Ammon's horn (tissue), 1 donor: ENCODE data around the gene LRCH1.

Source experiments
- DNase-seq: peaks from one replicate; pipeline ENCODE4 v3.0.0-alpha.2; 2016; ENCODE audit warnings: low spot score

Gene LRCH1

DNA sequence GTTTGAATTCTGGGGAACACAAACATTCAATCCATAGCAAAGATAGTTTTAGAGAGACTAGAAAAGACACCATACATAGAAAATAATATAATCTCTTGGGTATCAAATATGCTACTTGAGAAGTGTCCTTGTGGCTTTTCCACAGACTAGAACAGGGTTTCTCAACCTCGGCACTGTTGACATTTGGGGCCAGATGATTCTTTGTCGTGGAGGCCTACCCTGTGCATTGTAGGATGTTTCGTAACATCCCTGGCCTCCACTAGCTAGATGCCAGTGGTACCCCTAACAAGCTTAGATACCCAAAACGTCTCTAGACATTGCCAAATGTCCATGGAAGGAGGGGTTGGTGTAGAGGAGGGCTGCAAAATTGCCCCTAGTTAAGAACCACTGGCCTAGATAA lies 246.2 kb downstream of the LRCH1 start:
- DNase-seq: no peak

DNA sequence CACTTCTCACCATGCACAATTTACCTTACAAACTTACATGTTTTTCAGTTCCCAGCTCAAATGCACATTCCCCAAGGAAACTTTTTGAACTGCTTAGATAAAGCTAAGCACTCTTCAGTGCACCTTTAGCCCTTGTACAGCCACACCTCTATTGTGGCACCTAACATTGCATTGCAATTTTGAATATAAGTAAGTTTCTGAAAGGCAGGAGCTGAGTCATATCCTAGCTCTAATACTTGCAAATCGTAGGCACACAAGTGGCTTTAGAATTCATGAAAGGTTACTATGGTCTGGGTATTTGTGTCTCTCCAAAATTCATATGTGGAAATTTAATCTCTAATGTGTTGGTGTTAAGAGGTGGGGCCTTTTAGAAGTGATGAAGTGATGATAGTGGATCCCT lies 248.9 kb downstream of the LRCH1 start:
- no peak for DNase-seq
